ENCODE data around the gene TRIP13.

DNA sequence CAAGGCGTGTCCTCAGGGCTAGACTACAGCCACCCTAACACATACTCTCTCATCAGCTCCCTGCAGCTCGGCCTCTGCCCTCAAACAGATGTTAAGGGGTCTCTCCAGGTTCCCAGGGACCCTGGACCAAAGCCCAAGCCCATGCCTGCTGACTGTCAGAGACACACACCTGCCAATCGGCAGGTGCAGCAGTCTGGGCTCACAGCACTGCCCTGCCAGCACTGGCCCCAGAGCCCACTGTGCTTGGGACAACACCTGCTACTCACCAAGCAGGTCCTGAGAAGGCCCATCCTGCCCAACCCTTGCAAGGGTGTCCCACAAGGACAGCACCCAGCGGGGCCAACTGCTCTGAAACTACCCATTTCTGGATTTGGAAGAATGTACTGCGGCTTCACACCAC, 21.7 kb upstream of the TRIP13 start:
- TF ChIP-seq EZH2 (conservative IDR thresholded peaks at IDR 0.05; ENCODE audit: low read depth, low read length) (no peak), PRMT3 (CRISPR knock-in tag; IDR thresholded peaks at IDR 0.05; ENCODE audit: borderline replicate concordance, low read depth) (no peak), ZKSCAN5 (CRISPR knock-in tag; IDR thresholded peaks at IDR 0.05) (no peak), CHD4 (IDR thresholded peaks at IDR 0.05; ENCODE audit: borderline replicate concordance, low read length) (no peak), ZNF644 (CRISPR knock-in tag; IDR thresholded peaks at IDR 0.05; ENCODE audit: low read depth) (no peak), JUN (CRISPR knock-in tag; IDR thresholded peaks at IDR 0.05) (no peak), ZMYM3 (CRISPR knock-in tag; IDR thresholded peaks at IDR 0.05) (no peak), PHF8 (CRISPR knock-in tag; IDR thresholded peaks at IDR 0.05) (no peak), CTCF (CRISPR knock-in tag; IDR thresholded peaks at IDR 0.05) (no peak), CCAR2 (optimal IDR thresholded peaks at IDR 0.05; ENCODE audit: low read depth, low read length) (no peak), TCF12 (IDR thresholded peaks at IDR 0.05) (no peak), TCF12 (CRISPR knock-in tag; IDR thresholded peaks at IDR 0.05) (no peak), HMG20B (CRISPR knock-in tag; conservative IDR thresholded peaks at IDR 0.05) (no peak), PCBP1 (IDR thresholded peaks at IDR 0.05; ENCODE audit: borderline replicate concordance, low read depth, low read length) (no peak), GZF1 (CRISPR knock-in tag; IDR thresholded peaks at IDR 0.05) (no peak)

All from HepG2 (cell line).